Inferior parietal cortex (tissue), 1 donor: Measurements from ENCODE around the gene CLEC16A.

Experiments used
- DNase-seq: peaks from one replicate; pipeline ENCODE4 v3.0.0-alpha.2; 2016; ENCODE audit errors: extremely low spot score

Gene CLEC16A

GRCh38 chr16:11121083-11121608 is 176.8 kb downstream of the CLEC16A start:
- DNase-seq, result no peak

GRCh38 chr16:11121914-11122692 is 177.7 kb downstream of the CLEC16A start:
- no peak for DNase-seq

- no peak for DNase-seq
These were observed 179.3 kb downstream of the CLEC16A start for GRCh38 chr16:11123666-11124065.

GRCh38 chr16:11125936-11126335 is 181.6 kb downstream of the CLEC16A start:
- no peak for DNase-seq

- no peak for DNase-seq
These were observed 182.2 kb downstream of the CLEC16A start for GRCh38 chr16:11126399-11127054.

- no peak for DNase-seq
These were observed 183.3 kb downstream of the CLEC16A start for GRCh38 chr16:11127610-11128195.

GRCh38 chr16:11128211-11129141 is 184.1 kb downstream of the CLEC16A start:
- no peak for DNase-seq

- no peak for DNase-seq
These were observed 185.0 kb downstream of the CLEC16A start for GRCh38 chr16:11129378-11129781.

- no peak for DNase-seq
These were observed 186.8 kb downstream of the CLEC16A start for GRCh38 chr16:11130978-11131665.

- DNase-seq, result no peak
These were observed 187.3 kb downstream of the CLEC16A start for GRCh38 chr16:11131706-11132105.

- peak; percentile 45 for DNase-seq
These were observed 189.1 kb downstream of the CLEC16A start for GRCh38 chr16:11133344-11133943.

GRCh38 chr16:11134722-11135463 is 190.5 kb downstream of the CLEC16A start:
- no peak for DNase-seq

- DNase-seq, result no peak
These were observed 191.2 kb downstream of the CLEC16A start for GRCh38 chr16:11135464-11135973.

- no peak for DNase-seq
These were observed 192.2 kb downstream of the CLEC16A start for GRCh38 chr16:11136600-11136999.

GRCh38 chr16:11138022-11138768 is 193.8 kb downstream of the CLEC16A start:
- DNase-seq, result no peak

GRCh38 chr16:11138769-11139325 is 194.5 kb downstream of the CLEC16A start:
- DNase-seq, result no peak

GRCh38 chr16:11139326-11140097 is 195.1 kb downstream of the CLEC16A start:
- DNase-seq, result no peak

- no peak for DNase-seq
These were observed 195.7 kb downstream of the CLEC16A start for GRCh38 chr16:11140098-11140375.
